NCI-H128 (cell line): ENCODE measurements around the gene COL24A1.
"Not testable (repeated sequence)": the region's sequence is repeated elsewhere in the genome, so short reads cannot be mapped to it uniquely, and the experiment has no call there.

Experiments used
- DNase-seq: peaks from one replicate; lab custom pipeline; 2025; ENCODE audit not compliant: unreplicated experiment; lab: John Stamatoyannopoulos, UW

The COL24A1 gene

DNA sequence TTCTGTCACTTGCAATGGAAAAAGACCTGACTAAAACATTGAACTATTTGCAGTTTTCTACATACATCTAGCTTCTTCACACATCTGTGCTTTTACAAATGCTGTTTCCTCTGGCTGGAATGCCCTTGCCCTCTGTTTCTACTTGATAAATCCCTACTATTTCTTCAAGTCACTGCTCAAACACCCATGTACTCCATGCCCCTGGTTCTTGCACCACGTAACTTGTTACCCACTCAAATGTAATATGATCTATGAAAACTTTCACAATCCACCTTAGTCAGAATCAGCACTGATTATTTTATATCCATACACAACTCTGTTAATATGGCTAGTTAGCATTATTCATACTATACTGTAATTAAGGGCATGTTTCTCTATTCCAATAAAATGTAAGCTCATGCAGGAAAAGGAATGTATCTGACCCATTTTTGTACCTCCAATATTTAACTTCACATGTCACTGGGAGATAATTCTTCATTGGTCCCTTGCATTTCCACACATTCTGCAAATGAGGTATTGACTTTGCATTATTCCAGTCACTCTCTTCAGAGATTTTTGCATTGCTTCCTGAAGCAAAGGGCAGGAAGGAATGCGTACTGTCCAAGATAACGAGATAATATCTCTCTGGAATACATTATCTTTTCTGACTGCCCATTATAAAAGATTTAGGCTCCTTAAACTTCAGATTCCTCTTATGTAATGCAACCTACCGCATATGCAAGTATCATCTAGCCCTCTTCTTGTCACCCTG lies 158.3 kb downstream of the COL24A1 start:
- DNase-seq: no peak

DNA sequence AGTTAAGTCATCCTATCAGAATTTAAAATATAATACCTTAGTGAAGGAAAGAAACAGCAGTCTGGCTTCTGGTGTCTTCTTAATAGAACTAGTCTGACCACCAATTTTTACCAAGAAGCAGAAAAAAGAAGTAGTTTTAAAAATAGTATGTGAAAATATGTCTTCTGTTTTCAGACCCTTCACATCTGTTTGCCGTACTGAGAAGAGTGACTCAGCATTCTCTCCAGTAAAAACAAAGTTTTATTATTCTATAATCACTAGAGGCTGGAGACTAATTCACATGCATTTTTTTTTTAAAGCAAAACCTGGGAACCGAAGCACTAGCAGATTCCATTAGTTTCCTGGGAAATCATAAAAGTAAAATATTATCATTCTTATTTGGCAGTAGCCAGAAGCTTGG lies 163.8 kb downstream of the COL24A1 start:
- no peak for DNase-seq

- DNase-seq: no peak
Observed at GRCh38 chr1:85991261-85991660, 165.3 kb downstream of the COL24A1 start.

GRCh38 chr1:85984636-85985035 lies 171.9 kb downstream of the COL24A1 start:
- no peak for DNase-seq

GRCh38 chr1:85983316-85983715 lies 173.3 kb downstream of the COL24A1 start:
- no peak for DNase-seq

- DNase-seq: no peak
Observed at GRCh38 chr1:85976516-85977205, 179.9 kb downstream of the COL24A1 start.

GRCh38 chr1:85975912-85976371 lies 180.6 kb downstream of the COL24A1 start:
- no peak for DNase-seq

DNA sequence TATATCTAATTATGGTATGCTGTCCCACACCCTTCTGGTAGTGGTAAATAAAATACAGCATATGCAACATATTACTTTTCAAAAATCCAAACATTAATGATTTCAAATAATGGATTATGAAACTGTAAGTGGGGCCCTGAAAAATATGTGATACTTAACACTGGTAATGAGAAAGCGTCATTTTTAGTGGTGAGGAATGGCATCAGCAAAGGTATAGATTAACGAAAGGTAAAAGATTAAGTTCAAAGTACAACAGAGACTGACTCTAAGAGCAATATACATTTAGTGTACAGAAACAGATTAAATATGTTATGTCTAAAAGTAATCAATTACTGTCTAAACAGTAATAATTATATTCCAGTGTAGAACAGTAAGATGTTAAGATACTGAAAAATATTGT lies 194.1 kb downstream of the COL24A1 start:
- no peak for DNase-seq

GRCh38 chr1:85957760-85958159 lies 198.8 kb downstream of the COL24A1 start:
- no peak for DNase-seq

DNA sequence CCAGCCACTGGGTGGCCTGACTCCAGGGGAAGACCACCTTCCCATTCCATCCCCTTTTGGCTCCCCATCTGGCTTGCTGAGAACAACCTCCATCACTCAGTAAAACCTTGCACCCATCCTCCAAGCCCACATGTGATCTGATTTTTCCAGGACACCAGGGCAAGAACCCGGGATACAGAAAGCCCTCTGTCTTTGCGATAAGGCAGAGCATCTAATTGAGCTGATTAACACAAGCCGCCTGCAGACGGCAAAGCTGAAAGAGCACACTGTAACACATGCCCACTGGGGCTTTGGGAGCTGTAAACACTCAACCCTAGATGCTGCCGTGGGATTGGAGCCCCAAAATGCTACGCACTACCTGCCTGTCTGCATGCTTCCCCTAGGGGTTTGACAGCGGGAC lies 201.4 kb downstream of the COL24A1 start:
- DNase-seq: not testable (repeated sequence)

DNA sequence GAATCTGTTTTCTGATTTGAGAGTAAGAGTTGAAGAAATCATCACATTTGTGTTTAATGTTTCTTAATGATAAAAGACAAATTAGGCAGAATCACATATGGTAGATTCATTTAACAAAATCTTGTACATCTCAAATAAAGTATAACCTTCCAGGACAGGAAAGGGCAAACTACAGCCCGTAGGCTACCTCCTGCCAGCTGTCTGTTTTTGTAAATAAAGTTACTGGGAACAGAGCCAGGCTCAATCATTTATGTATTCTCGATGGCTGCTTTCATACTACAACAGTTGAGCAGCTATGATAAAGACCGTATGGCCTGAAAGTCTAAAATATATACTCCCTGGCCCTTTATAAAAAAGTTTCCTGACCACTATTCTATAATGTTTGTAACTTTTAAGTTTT lies 204.1 kb downstream of the COL24A1 start:
- DNase-seq: peak; percentile 7

- no peak for DNase-seq
Observed at GRCh38 chr1:85947186-85947585, 209.4 kb downstream of the COL24A1 start.

GRCh38 chr1:85943945-85944344 lies 212.6 kb downstream of the COL24A1 start:
- no peak for DNase-seq

DNA sequence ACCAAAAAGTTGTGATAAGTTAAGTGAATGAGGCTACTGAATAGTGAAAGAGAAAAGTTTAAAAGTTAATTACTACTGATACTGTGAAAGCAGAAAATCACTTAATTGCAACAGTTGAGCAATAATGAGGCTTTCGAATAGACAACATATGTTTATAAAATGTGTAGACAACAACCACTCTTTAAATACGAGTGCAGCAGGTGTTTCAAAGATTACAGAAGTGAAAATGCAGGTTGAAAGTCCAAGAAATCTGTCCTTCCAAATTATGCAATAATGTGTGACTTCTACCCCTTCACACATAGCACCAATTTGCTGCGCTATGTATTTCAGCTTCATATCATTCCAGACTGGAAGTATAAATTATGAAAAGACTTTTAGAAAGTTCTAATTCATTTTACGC lies 213.0 kb downstream of the COL24A1 start:
- no peak for DNase-seq

GRCh38 chr1:85940656-85941306 lies 215.8 kb downstream of the COL24A1 start:
- DNase-seq: no peak

DNA sequence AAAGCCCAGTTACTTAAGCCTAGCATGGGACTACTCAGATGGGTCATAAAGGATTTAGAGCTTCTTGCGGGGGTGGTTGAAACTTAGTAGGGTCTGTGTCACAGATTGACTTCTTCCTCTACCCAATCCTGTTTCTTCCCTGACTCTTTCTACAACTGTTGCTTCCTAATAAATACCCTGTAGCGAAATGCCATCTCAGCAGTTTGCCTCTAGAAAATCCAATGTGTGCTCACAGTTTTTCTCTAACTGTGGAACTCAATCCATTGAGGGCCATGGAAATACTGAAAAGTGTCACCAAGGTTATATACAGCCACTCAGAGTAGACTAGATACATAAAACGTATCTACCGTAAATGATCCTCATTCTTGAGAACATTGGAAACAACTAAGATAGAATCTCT lies 217.7 kb downstream of the COL24A1 start:
- DNase-seq: no peak

DNA sequence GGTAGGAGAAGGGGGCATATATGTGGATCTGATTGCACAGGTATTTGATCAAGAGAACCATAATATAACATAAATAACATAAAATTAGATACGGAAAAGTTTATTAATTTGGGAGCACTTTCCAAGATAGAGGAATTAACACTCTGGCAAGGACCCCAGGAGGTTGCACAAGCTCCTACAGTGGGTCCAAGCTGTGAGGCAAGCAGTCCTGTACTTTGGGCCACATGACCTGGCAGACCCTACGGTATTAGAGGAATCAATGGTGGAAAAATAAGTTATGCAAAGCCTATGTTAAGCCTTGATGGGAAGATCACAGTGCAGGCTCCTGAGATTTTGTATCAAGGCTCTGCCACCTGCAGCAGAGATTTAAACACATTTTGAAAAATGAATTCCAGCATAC lies 220.1 kb downstream of the COL24A1 start:
- no peak for DNase-seq

DNA sequence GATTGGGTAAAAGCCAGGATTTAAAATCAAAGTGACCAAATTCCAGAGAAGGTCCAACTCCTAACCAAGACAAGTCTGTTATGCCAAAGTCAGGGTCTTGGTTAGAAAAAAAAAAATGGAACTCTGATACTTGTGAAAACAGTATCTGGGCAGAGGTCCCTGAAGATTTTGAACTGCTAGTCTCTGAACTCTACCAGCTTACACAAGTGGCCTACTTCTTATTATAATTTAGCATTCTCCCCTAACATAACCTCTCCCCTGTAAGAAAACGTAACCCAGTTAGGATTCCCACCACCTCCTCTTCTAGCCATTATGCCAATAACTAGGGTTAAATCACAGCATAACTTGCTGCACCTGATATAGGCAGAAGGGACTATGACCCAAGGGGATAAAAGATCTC lies 220.5 kb downstream of the COL24A1 start:
- no peak for DNase-seq

DNA sequence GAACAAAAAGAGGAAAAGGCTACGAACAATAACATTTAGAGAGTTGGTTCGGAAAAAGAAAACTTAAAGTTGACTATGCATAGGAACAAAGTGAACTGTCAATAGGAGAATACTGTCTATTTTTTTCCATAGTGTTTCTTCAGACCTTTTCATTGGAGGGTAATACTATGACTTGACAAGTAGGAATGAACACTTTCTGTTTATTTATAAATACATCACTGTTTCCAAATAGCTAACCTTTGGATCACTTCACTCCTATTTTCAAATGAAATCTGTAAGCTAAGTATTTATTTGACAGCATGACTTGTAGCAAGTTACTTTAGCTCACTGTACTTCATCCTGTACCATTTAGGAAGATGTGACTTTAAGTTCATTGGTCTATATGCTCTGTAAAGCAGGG lies 221.3 kb downstream of the COL24A1 start:
- no peak for DNase-seq

- DNase-seq: no peak
Observed at GRCh38 chr1:85934516-85934915, 222.1 kb downstream of the COL24A1 start.

- no peak for DNase-seq
Observed at GRCh38 chr1:85933961-85934360, 222.6 kb downstream of the COL24A1 start.

GRCh38 chr1:85911742-85912141 lies 244.8 kb downstream of the COL24A1 start:
- DNase-seq: no peak
